ENCODE data around the gene CXCL13. TPM values are rescaled to one million over a fixed set of nuclear protein-coding genes. Genes with fewer than 3 reads are reported as not detected.

Gene CXCL13
- total and polyA plus RNA-seq, 3 experiments from 2014 or later: 0.24 to 3.1 (median 2.3) TPM

GRCh38 chr4:77578145-77578544 lies 27.5 kb upstream of the CXCL13 start:
- no peak for DNase-seq
- H3K9me3 Mint-ChIP-seq: peaks cover 0 to 1% (median 0%) of the 10 kb centered on the region in 5 donors
- peaks cover 0 to 5% (median 0%) of the 10 kb centered on the region in 3 donors for H3K36me3 Mint-ChIP-seq
- ChIA-PET POLR2A (no interaction called here), CTCF (no interaction called here)
- Histone ChIP-seq H3K9me3 (ENCODE audit: low read length) (no peaks in the 10 kb centered on the region), H3K4me3 (ENCODE audit: low read length) (no peak overlapping the region), H3K27me3 (ENCODE audit: insufficient read depth, low read length, poor library complexity, severe bottlenecking) (no peaks in the 10 kb centered on the region), H3K36me3 (ENCODE audit: insufficient read depth, low read length) (no peaks in the 10 kb centered on the region), H3K4me1 (ENCODE audit: insufficient read depth, low read length) (no peaks in the 10 kb centered on the region), H3K27ac (ENCODE audit: low read depth, low read length) (no peak overlapping the region)
- no peak overlapping the region for H3K27ac Mint-ChIP-seq
- no peaks in the 10 kb centered on the region for H3K4me1 Mint-ChIP-seq
- peaks cover 1 to 14% of the 10 kb centered on the region in 2 donors for H3K27me3 Mint-ChIP-seq
- H3K4me3 Mint-ChIP-seq: no peak overlapping the region

GRCh38 chr4:77579406-77580076 lies 26.1 kb upstream of the CXCL13 start:
- ChIA-PET CTCF (no interaction called here), POLR2A (no interaction called here)
- H3K36me3 ChIP-seq (ENCODE audit: insufficient read depth, low read length): no peaks in the 10 kb centered on the region
- H3K9me3 Mint-ChIP-seq: no peaks in the 10 kb centered on the region
- H3K27me3 Mint-ChIP-seq: peaks cover 6 to 14% of the 10 kb centered on the region in 2 donors
- no peaks in the 10 kb centered on the region for H3K27me3 ChIP-seq (ENCODE audit: insufficient read depth, low read length, poor library complexity, severe bottlenecking)
- no peaks in the 10 kb centered on the region for H3K9me3 ChIP-seq (ENCODE audit: low read length)
- no peak overlapping the region for H3K27ac ChIP-seq (ENCODE audit: low read depth, low read length)
- peaks cover 0 to 5% (median 0%) of the 10 kb centered on the region in 3 donors for H3K36me3 Mint-ChIP-seq
- H3K4me3 ChIP-seq (ENCODE audit: low read length): no peak overlapping the region
- H3K4me1 ChIP-seq (ENCODE audit: insufficient read depth, low read length): no peaks in the 10 kb centered on the region
- no peak overlapping the region for H3K27ac Mint-ChIP-seq
- no peaks in the 10 kb centered on the region for H3K4me1 Mint-ChIP-seq
- DNase-seq: no peak
- H3K4me3 Mint-ChIP-seq: no peak overlapping the region

GRCh38 chr4:77581724-77582123 lies 23.9 kb upstream of the CXCL13 start:
- Mint-ChIP-seq H3K4me3 (no peak overlapping the region), H3K27ac (no peak overlapping the region), H3K9me3 (no peaks in the 10 kb centered on the region), H3K27me3 (peaks cover 6 to 14% of the 10 kb centered on the region in 2 donors), H3K4me1 (peaks cover 5 to 8% (median 8%) of the 10 kb centered on the region in 3 donors), H3K36me3 (peaks cover 0 to 5% (median 0%) of the 10 kb centered on the region in 3 donors)
- Histone ChIP-seq H3K27me3 (ENCODE audit: insufficient read depth, low read length, poor library complexity, severe bottlenecking) (no peaks in the 10 kb centered on the region), H3K36me3 (ENCODE audit: insufficient read depth, low read length) (no peaks in the 10 kb centered on the region), H3K9me3 (ENCODE audit: low read length) (no peaks in the 10 kb centered on the region), H3K4me3 (ENCODE audit: low read length) (no peak overlapping the region), H3K27ac (ENCODE audit: low read depth, low read length) (no peak overlapping the region), H3K4me1 (ENCODE audit: insufficient read depth, low read length) (no peaks in the 10 kb centered on the region)
- ChIA-PET POLR2A (no interaction called here), CTCF (no interaction called here)
- DNase-seq: no peak

- Histone ChIP-seq H3K36me3 (ENCODE audit: insufficient read depth, low read length) (no peaks in the 10 kb centered on the region), H3K27ac (ENCODE audit: low read depth, low read length) (no peak overlapping the region), H3K4me3 (ENCODE audit: low read length) (no peak overlapping the region), H3K9me3 (ENCODE audit: low read length) (no peaks in the 10 kb centered on the region), H3K4me1 (ENCODE audit: insufficient read depth, low read length) (no peaks in the 10 kb centered on the region), H3K27me3 (ENCODE audit: insufficient read depth, low read length, poor library complexity, severe bottlenecking) (no peaks in the 10 kb centered on the region)
- no peak overlapping the region for H3K27ac Mint-ChIP-seq
- no peaks in the 10 kb centered on the region for H3K9me3 Mint-ChIP-seq
- DNase-seq: no peak
- H3K27me3 Mint-ChIP-seq: peaks cover 6 to 14% of the 10 kb centered on the region in 2 donors
- CTCF ChIA-PET: no interaction called here
- H3K4me1 Mint-ChIP-seq: peaks cover 9 to 12% (median 12%) of the 10 kb centered on the region in 3 donors
- POLR2A ChIA-PET: no interaction called here
- peaks cover 0 to 5% (median 0%) of the 10 kb centered on the region in 3 donors for H3K36me3 Mint-ChIP-seq
- no peak overlapping the region for H3K4me3 Mint-ChIP-seq
Measured at GRCh38 chr4:77582156-77582555, 23.5 kb upstream of the CXCL13 start.

- Histone ChIP-seq H3K9me3 (ENCODE audit: low read length) (no peaks in the 10 kb centered on the region), H3K27ac (ENCODE audit: low read depth, low read length) (no peak overlapping the region), H3K4me1 (ENCODE audit: insufficient read depth, low read length) (no peaks in the 10 kb centered on the region), H3K36me3 (ENCODE audit: insufficient read depth, low read length) (no peaks in the 10 kb centered on the region), H3K27me3 (ENCODE audit: insufficient read depth, low read length, poor library complexity, severe bottlenecking) (no peaks in the 10 kb centered on the region), H3K4me3 (ENCODE audit: low read length) (no peak overlapping the region)
- no peak overlapping the region for H3K4me3 Mint-ChIP-seq
- no peak overlapping the region for H3K27ac Mint-ChIP-seq
- H3K27me3 Mint-ChIP-seq: peaks cover 6 to 14% of the 10 kb centered on the region in 2 donors
- CTCF ChIA-PET: no interaction called here
- POLR2A ChIA-PET: no interaction called here
- no peaks in the 10 kb centered on the region for H3K9me3 Mint-ChIP-seq
- no peak for DNase-seq
- H3K4me1 Mint-ChIP-seq: peaks cover 13 to 18% (median 17%) of the 10 kb centered on the region in 3 donors
- H3K36me3 Mint-ChIP-seq: peaks cover 0 to 5% (median 0%) of the 10 kb centered on the region in 3 donors
Measured at GRCh38 chr4:77582711-77583110, 22.9 kb upstream of the CXCL13 start.

- Mint-ChIP-seq H3K27me3 (peaks cover 4 to 7% of the 10 kb centered on the region in 2 donors), H3K27ac (peak overlapping the region; percentile 51 to 89 (median 80)), H3K9me3 (no peaks in the 10 kb centered on the region), H3K36me3 (peaks cover 0 to 5% (median 0%) of the 10 kb centered on the region in 3 donors), H3K4me1 (peaks cover 15 to 30% (median 22%) of the 10 kb centered on the region in 3 donors), H3K4me3 (peak overlapping the region in 6 of 7 donors; percentile 1 to 61 (median 40))
- no peaks in the 10 kb centered on the region for H3K27me3 ChIP-seq (ENCODE audit: insufficient read depth, low read length, poor library complexity, severe bottlenecking)
- H3K4me3 ChIP-seq (ENCODE audit: low read length): no peak overlapping the region
- H3K36me3 ChIP-seq (ENCODE audit: insufficient read depth, low read length): no peaks in the 10 kb centered on the region
- POLR2A ChIA-PET: no interaction called here
- H3K9me3 ChIP-seq (ENCODE audit: low read length): no peaks in the 10 kb centered on the region
- CTCF ChIA-PET: interaction anchor here (0.7 to 1.5 kb wide), 3 partner anchors 13 to 18 kb away, joined by 3 read pairs; no protein-coding TSS in a partner anchor
- H3K27ac ChIP-seq (ENCODE audit: low read depth, low read length): no peak overlapping the region
- no peaks in the 10 kb centered on the region for H3K4me1 ChIP-seq (ENCODE audit: insufficient read depth, low read length)
- peak in 4 of 5 donors; percentile 31 to 77 (median 46) for DNase-seq
Measured at GRCh38 chr4:77586951-77587383, 18.7 kb upstream of the CXCL13 start.

- ChIA-PET POLR2A (no interaction called here), CTCF (no interaction called here)
- Mint-ChIP-seq H3K4me3 (no peak overlapping the region), H3K4me1 (peaks cover 33 to 62% (median 51%) of the 10 kb centered on the region in 3 donors), H3K36me3 (no peaks in the 10 kb centered on the region), H3K9me3 (no peaks in the 10 kb centered on the region), H3K27me3 (no peaks in the 10 kb centered on the region), H3K27ac (no peak overlapping the region)
- no peak overlapping the region for H3K27ac ChIP-seq (ENCODE audit: low read depth, low read length)
- no peak overlapping the region for H3K4me3 ChIP-seq (ENCODE audit: low read length)
- H3K27me3 ChIP-seq (ENCODE audit: insufficient read depth, low read length, poor library complexity, severe bottlenecking): no peaks in the 10 kb centered on the region
- H3K9me3 ChIP-seq (ENCODE audit: low read length): no peaks in the 10 kb centered on the region
- peaks cover 9% of the 10 kb centered on the region for H3K4me1 ChIP-seq (ENCODE audit: insufficient read depth, low read length)
- no peaks in the 10 kb centered on the region for H3K36me3 ChIP-seq (ENCODE audit: insufficient read depth, low read length)
- no peak for DNase-seq
Measured at GRCh38 chr4:77590482-77590881, 15.1 kb upstream of the CXCL13 start.

GRCh38 chr4:77591532-77591931 lies 14.1 kb upstream of the CXCL13 start:
- Histone ChIP-seq H3K9me3 (ENCODE audit: low read length) (no peaks in the 10 kb centered on the region), H3K4me1 (ENCODE audit: insufficient read depth, low read length) (peaks cover 9% of the 10 kb centered on the region), H3K36me3 (ENCODE audit: insufficient read depth, low read length) (no peaks in the 10 kb centered on the region), H3K27ac (ENCODE audit: low read depth, low read length) (no peak overlapping the region), H3K27me3 (ENCODE audit: insufficient read depth, low read length, poor library complexity, severe bottlenecking) (no peaks in the 10 kb centered on the region), H3K4me3 (ENCODE audit: low read length) (no peak overlapping the region)
- POLR2A ChIA-PET: no interaction called here
- DNase-seq: no peak
- Mint-ChIP-seq H3K27me3 (no peaks in the 10 kb centered on the region), H3K27ac (no peak overlapping the region), H3K4me1 (peaks cover 34 to 61% (median 51%) of the 10 kb centered on the region in 3 donors), H3K36me3 (no peaks in the 10 kb centered on the region), H3K4me3 (no peak overlapping the region), H3K9me3 (no peaks in the 10 kb centered on the region)
- CTCF ChIA-PET: interaction anchor here (1.1 kb wide), 1 partner anchor 9 kb away, joined by 4 read pairs; no protein-coding TSS in a partner anchor

Measured in CD8-positive, alpha-beta memory T cell (primary cell).